ENCODE data around the gene GOLGA6L10.
"Not testable (repeated sequence)": the region's sequence is repeated elsewhere in the genome, so short reads cannot be mapped to it uniquely, and the experiment has no call there.

GOLGA6L10 gene, protein sequence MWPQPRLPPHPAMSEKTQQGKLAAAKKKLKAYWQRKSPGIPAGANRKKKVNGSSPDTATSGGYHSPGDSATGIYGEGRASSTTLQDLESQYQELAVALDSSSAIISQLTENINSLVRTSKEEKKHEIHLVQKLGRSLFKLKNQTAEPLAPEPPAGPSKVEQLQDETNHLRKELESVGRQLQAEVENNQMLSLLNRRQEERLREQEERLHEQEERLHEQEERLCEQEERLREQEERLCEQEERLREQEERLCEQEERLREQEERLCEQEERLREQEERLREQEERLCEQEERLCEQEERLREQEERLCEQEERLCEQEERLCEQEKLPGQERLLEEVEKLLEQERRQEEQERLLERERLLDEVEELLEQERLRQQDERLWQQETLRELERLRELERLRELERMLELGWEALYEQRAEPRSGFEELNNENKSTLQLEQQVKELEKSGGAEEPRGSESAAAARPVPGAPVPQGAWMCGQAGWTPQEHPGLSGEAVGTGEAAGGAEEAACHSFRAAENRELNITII

DNA sequence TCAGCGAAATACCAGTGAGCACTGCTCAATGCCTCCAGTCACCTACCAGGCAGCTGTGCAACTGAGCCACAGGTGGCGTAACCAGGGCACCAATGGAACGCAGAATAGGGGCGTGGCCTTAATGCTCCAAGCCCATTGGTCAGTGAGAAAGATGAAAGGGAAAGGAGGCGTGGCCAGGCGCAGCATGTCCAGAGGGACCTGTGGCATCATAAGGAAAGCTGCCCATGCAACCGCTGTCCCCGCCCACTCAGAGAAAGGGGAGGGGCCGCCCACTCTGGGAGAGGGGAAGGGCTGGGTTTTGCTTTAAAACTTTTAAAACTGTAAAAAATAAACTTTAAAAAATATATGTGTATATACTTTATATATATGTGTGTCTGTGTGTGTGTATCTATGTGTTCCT, at the start of gene GOLGA6L10:
GOLGA6L10 (minus strand) TSS at position 101 of the 400 bp plus-strand sequence; CDS start at position 1, 100 bp downstream.
- DNase-seq (ENCODE audit: low read depth in 2 of 2): not testable (repeated sequence)

DNA sequence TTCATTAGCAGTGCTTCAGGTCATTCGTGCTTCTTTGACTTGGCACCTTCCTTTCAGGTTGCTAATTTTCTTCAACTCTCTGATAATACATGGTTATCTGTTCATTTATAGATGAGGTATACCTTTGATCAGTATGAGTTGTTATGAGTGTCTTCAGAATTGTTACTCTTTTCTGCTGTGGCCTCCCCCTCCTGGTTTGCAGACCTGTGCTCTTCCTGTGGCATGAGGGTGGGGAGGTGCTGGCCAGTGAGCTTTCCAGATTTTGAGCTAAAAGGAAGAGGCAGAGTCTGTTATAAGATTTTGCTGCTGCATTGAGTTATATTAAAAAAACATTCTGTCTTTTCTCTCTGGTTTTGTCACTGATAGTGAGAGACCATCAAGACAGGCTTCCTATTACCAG, 49.5 kb upstream of the GOLGA6L10 start:
- no peak for DNase-seq (ENCODE audit: low read depth in 2 of 2)

DNA sequence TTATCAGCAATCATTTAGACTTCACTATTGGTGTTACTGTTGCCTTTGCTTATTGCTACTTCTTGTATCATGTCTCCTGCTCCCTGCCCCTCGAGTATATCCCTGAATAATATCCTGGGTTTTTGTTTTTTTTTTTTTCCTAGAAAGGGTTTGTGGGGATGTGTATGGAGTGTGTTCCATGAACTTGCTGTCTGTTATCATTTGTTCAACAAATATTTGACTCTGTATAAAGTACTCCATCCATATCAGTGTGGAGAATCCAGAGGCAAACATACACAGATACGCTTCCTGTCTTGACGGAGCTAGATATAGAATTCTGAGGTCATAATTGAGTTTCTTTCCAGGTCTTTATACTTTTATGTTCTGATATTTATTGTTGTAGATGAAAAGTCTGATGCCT, 48.5 kb upstream of the GOLGA6L10 start:
- DNase-seq (ENCODE audit: low read depth in 2 of 2): no peak

DNA sequence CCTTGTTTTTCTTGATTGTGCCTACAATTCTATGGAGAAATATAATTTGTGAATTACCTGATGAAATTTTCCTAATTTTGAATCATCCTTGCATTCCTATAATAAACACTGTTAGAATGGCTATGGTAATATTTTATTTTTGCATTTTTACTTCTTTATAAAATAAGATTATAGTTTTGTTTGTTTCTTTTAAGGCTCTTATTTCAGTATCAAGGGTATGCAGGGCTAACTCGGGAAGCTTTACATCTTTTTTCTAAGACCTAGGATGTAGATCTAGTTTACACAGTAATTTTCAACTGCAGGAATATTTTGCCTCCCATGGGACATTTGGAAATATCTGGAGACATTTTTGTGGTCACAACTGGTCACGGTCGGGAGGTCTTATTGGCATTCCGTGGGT, 46.5 kb upstream of the GOLGA6L10 start:
- DNase-seq (ENCODE audit: low read depth in 2 of 2): not testable (repeated sequence)

DNA sequence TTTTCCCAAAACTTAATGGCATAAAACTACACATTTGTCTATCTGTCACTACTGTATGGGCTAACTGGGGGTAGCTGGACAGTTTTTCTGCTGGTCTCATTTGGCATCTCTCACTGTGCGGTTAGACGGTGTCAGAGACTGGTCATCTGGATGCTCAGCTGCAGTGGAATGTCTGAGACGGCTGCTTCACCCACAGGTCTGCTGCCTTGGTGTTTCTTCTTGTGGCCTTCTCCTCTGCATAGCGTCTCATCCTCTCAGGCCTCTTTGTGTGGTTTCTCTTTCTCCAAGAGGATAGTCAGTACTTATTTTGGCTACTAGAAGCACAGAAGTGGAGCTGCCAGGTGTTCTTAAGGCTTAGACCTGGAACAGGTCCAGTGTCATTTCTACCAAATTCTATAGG, 44.4 kb upstream of the GOLGA6L10 start:
- DNase-seq (ENCODE audit: low read depth in 2 of 2): no peak

DNA sequence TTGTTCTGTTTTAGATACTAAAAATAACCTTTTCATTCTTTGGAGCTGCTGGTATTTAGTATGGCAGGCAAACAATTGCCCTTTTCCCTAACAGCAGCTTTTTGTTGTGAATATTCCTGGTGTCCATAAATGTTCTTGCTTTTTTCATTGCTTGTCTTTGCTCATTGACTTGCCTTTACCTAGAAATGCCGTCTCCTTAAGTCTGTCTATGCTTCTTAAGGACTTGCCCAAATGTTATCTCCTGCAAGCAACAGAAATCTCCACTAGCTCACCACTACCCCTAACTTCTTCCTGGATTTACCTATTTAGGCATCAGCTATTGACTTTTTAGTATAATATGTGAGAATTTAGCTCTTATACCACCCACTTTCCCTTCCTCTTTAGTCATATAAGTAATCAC, 42.8 kb upstream of the GOLGA6L10 start:
- not testable (repeated sequence) for DNase-seq (ENCODE audit: low read depth in 2 of 2)

DNA sequence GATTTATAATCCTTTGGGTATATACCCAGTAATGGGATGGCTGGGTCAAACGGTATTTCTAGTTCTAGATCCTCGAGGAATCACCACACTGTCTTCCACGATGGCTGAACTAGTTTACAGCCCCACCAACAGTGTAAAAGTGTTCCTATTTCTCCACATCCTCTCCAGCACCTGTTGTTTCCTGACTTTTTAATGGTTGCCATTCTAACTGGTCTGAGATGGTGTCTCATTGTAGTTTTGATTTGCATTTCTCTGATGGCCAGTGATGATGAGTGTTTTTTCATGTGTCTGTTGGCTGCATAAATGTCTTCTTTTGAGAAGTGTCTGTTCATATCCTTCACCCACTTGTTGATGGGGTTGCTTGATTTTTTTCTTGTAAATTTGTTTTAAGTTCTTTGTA, 40.9 kb upstream of the GOLGA6L10 start:
- DNase-seq (ENCODE audit: low read depth in 2 of 2): not testable (repeated sequence)

DNA sequence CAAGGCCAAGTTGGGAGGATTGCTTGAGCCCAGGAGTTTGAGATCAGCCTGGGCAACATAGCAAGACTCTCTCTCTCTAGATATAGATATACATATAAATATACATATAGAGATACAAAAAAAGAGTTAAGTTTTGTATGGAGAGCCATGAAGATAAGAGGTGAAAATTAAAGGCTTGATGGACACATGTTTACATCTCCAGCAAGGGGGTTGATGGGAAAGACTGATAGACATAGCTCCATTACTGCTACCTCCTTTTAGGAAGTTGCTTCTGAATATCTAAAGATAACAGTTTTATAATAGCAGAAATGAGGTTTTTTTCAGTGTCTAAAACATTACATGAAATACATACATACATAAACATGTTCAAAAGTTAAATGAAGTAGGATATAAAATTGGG, 37.9 kb upstream of the GOLGA6L10 start:
- DNase-seq (ENCODE audit: low read depth in 2 of 2): not testable (repeated sequence)

DNA sequence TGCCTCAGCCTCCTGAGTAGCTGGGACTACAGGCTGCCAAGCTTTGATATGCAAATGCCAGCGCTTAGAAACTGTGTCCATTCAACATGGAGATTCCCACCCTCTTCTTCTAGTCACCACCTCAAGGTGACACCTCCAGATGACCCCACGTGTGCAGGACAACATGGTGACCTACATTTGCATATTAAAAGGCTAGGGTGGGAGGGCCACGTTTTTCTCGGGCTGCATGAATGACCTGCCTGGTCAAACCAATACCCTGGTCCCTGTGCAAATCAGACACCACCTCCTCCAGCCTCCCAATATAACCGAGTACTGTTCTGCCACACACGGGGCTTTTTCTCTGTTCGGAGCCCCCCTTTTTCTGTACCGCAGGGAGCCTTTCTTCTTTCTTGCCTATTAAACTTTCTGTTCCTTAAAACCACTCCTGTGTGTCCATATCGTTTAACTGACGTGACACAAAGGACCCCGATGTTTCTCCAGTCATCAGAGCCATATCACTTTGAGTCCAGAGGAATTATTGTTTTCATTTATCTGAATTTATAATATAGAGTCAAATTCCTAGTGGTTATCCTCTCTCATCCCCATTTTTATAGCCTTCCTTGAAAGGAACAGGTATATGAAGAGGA, 32.2 kb upstream of the GOLGA6L10 start:
- DNase-seq (ENCODE audit: low read depth in 2 of 2): not testable (repeated sequence)

DNA sequence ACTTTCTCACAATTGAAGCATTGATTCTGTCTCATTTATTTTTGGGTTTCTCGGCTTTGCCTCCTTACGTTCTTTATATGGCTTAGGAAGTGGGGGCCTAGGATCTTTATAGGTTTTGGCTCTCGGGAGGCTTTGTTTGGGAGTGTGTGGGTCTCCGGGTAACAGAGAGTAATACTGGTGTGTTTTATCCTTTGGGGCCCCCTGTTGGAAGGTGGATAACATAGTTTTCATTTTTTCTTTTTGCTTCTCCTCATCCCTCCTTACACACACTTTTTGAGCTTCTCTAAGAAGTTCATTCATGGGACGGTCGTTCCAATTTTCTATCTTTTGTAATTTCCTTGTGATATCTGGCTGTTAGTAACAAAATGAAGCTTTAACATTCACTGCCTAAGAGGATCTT, 30.3 kb upstream of the GOLGA6L10 start:
- not testable (repeated sequence) for DNase-seq (ENCODE audit: low read depth in 2 of 2)

DNA sequence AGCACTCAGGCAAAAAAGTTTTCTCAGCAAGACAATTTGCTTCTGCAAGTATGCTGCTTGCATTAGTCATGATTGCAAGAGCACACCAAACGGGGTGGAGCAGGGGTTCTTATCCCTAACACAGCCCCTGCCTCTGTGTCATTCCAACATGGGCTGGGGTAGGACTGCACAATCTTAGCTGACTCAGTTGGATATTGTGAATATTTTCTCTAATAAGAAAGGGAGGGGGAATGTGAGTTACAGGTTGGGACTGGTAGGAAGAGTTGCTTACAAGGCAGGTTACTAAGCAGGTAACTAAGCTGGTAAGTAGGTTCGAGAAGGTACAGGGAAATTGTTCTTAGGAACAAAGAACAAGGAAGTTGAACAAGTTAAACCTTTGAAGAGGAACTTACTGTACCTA, 24.4 kb upstream of the GOLGA6L10 start:
- not testable (repeated sequence) for DNase-seq (ENCODE audit: low read depth in 2 of 2)

DNA sequence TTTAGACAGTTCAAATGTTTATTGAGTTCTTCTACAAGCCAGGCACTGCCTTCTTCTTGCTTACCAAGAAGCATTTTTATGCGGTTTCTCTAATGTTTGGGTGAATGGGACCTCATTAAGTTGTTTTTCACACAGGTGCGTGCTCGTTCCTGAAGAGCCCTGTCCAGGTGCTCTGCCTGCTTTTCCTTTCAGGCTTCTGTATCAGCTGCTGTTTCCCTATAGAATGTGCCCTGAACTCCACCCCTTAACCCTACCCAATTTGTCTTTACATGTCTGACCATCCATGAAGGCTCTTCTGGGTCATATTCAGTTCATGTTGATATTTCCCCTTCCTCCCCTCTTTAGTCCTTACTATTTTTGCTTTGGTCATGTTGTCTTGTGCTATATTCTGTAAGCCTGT, 22.4 kb upstream of the GOLGA6L10 start:
- DNase-seq (ENCODE audit: low read depth in 2 of 2): no peak

DNA sequence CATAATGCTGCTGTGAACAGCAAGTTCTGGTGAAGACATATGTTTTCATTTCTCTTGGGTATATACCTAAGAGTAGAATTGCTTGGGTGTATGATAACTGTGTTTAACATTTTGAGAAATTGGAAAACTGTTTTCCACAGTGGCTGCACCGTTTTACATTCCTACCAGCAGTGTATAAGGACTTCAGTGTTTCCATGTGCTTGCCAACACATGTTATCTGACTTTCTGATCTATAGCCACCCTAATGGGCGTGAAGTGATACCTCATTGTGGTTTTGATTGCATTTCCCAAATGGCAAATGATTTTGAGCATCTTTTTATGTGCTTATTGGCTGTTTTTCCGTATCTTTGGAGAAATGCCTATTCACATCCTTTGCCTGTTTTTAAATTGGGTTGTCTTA, 18.5 kb upstream of the GOLGA6L10 start:
- not testable (repeated sequence) for DNase-seq (ENCODE audit: low read depth in 2 of 2)

DNA sequence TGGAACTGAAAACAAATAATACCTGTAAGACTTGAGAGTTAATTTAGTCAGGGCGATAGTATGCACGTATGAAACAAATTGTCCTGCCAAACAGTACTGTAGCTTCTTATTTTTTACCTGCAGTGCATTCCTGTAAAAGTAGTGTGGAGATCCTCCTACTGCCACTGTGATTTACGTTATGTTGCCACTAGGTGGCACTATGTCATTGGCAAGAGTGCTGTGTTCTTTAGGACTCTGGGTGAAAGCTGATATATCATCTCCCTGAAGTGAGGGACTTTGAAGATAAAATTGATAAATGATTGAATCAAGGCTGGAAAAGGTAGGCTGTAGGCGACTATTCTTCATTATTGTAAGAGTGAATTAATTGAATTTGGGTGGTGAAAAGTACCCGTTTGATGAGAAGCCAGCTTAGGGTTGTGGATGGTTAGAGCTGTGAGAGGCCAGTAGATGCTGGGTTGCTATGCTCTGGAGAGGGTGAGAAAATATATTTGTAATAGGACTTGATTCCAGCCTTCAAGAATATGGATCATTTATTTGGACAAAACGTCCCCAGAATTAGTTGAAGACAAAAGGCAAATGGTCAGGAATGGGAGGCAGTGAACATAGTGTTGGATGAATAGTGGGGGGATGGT, 16.5 kb upstream of the GOLGA6L10 start:
- peak; percentile 1 to 34 for DNase-seq (ENCODE audit: low read depth in 2 of 2)

DNA sequence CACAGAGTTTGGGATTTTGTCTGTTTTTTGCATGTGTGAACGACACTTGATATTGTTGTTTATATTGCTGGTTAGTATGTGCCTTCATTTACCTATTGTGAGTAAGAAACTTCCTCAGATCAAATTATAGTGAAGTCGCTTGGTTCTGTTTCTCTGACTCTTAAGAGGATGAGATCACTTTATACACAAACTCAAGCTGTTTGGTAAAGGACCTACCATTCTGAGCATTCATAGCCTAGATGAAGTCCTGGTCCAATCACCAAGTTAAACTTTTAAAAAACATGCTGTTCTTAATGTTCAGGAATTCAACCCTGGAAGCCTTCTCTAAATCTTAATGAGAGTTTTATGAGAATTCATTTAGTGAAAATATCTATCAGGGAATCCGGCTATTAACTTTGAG, 15.3 kb upstream of the GOLGA6L10 start:
- not testable (repeated sequence) for DNase-seq (ENCODE audit: low read depth in 2 of 2)

DNA sequence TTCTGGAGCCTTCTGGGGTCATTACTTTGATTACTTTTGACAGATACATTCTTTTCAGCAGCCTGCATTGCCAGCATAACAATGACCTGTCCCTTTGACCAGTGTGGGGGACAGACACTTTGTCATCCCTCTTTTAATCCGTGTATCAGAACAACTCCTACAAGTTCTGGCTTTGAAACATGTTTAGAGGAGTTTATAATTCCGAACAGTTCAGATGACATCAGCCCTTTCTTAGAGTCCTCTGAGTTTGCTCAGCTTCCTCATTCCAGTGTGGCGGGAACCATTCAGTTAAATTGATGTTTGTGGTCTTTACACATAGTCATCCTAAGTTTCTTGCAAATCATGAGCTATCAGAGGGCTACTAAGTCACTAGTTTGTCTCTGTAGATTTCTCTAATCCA, 13.5 kb upstream of the GOLGA6L10 start:
- not testable (repeated sequence) for DNase-seq (ENCODE audit: low read depth in 2 of 2)

DNA sequence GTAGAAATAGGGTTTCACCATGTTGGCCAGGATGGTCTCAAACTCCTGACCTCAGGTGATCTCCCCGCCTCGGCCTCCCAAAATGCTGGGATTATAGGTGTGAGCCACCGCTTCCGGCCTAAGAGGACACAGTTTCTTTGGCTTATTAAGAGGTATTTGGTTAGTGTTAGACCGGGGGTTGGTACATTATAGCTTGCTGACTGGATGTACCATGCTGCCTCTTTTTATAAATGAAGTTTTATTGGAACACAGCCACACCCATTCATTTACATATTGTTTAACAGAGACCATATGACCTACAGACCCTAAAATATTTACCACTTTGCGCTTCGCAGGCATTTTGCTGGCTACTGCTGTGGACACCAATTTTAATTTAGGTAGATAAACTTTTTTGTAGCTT, 11.3 kb upstream of the GOLGA6L10 start:
- not testable (repeated sequence) for DNase-seq (ENCODE audit: low read depth in 2 of 2)

DNA sequence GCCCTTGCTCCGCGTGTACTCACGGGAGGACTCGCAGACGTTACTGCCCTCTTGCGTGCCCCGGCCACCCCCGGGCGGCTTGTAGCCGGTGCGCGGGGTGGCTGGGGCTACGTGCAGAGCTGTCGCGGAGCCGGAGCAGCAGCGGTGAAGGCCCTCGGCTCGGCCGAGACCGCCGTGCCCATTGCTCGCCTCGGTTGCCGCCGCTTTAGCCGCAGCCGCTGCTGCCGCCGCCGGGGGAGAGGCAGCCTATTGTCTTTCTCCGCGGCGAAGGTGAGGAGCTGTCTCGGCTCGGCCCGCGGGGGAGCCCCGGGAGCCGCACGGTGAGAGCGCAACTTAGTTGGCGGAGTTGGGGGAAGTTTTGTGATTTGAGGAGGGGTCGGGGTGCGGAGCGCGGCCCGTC, 5.8 kb upstream of the GOLGA6L10 start:
- not testable (repeated sequence) for DNase-seq (ENCODE audit: low read depth in 2 of 2)

DNA sequence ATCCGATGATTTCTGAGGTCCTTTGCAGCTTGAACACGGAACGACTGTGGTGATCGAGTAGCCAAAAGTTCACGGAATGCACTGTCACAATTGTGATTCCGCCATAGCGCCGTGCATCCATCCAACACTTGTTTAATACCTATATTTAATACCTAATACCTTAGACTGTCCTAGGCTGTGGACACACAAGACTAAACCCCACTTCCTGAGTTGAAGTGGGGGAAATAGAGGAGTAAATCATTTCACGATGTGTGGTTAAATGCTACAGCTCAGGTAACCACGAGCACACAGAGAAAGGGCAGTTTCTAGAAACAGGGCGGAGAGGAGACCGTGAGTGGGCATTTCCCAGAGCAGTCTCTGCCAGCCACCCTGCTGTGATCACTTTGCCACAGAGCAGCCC, 5.3 kb upstream of the GOLGA6L10 start:
- DNase-seq (ENCODE audit: low read depth in 2 of 2): not testable (repeated sequence)

DNA sequence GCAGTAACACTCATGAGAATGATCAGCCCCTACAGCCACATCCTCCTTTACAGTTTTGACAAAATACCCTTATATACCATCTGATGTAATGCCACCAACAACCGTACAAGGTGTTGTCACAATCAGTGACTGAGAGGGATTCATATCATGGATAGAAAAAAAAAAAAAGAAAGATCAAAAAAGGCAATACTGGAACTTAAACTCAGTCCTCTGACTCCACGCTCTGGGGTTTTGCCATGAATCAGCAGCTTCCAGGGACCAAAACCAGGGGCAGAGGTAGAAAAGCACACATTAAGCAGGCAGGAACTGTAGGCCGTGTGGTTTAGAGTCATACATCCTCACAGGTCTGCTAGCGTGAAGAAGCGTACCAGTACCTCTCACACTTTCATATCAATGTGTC, 1.6 kb downstream of the GOLGA6L10 start:
- DNase-seq (ENCODE audit: low read depth in 2 of 2): not testable (repeated sequence)

DNA sequence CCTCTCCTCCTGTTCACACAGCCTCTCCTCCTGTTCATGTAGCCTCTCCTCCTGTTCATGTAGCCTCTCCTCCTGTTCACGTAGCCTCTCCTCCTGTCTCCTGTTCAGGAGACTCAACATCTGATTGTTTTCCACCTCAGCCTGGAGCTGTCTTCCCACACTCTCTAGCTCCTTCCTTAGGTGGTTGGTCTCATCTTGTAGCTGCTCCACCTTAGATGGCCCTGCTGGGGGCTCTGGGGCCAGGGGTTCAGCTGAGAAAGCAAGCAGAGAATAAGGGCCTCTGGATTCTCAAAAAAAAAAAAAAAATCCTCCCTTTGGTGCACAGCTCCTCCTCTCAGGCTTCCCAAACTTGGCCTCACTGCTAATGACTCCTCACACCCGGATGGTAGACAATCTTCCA, 4.1 kb downstream of the GOLGA6L10 start:
- not testable (repeated sequence) for DNase-seq (ENCODE audit: low read depth in 2 of 2)

DNA sequence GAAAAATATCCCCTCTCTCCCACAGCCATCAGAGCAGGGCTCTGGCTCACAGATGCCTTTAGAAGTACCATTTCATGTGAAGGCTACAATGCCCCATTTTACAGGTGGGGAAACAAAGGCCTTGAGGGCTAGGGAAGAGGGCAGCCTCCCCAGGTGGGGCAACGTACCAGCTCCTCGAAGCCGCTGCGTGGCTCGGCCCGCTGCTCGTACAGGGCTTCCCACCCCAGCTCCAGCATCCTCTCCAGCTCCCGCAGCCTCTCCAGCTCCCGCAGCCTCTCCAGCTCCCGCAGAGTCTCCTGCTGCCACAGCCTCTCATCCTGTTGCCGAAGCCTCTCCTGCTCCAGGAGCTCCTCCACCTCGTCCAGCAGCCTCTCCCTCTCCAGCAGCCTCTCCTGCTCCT, 4.9 kb downstream of the GOLGA6L10 start:
- DNase-seq (ENCODE audit: low read depth in 2 of 2): not testable (repeated sequence)
